Breast epithelium (tissue), 4 donors: ENCODE measurements around the gene CCDC57. TPM values are rescaled to one million over a fixed set of nuclear protein-coding genes. Genes with fewer than 3 reads are reported as not detected.

ENCODE experiments used
- DNase-seq, 2 donors: peaks; one replicate each; pipeline ENCODE4 v3.0.0-alpha.2; 2019; ENCODE audit warnings: low spot score in 2 of 2
- H3K27ac ChIP-seq, 2 donors: fragments of 200-600 bp; sonication (generic) in 1 of 2; one replicate each; pipeline ENCODE4 v1.5.1; 2016 to 2019; ENCODE audit warnings: mild to moderate bottlenecking in 1 of 2
- H3K27me3 ChIP-seq, 2 donors: fragments of 200-600 bp; sonication (generic) in 1 of 2; one replicate each; pipeline versions ENCODE4 v1.5.1 to v1.6.0; 2017 to 2019; ENCODE audit warnings: control low read depth in 1 of 2, mild to moderate bottlenecking in 1 of 2
- H3K36me3 ChIP-seq: fragments of 200-600 bp; one replicate; pipeline ENCODE4 v1.5.1; 2019
- H3K4me1 ChIP-seq, 2 donors: fragments of 200-600 bp; sonication (generic); one replicate each; pipeline ENCODE4 v1.5.1; 2016 to 2019; ENCODE audit warnings: control low read depth in 1 of 2
- H3K4me3 ChIP-seq, 3 donors: fragments of 200-600 bp; sonication (generic); 1 replicate in 2 of 3; 2 replicates in 1 of 3; pipeline ENCODE4 v1.5.1; 2016 to 2019; ENCODE audit warnings: mild to moderate bottlenecking in 3 of 3, moderate library complexity in 2 of 3
- H3K9me3 ChIP-seq, 2 donors: fragments of 200-600 bp; sonication (generic) in 1 of 2; one replicate each; pipeline ENCODE4 v1.5.1; 2016 to 2019; ENCODE audit warnings: control low read depth in 1 of 2
- POLR2A ChIP-seq: fragments of 450-650 bp; IDR thresholded peaks from one replicate; pipeline ENCODE4 v1.6.1; 2016; ENCODE audit warnings: antibody characterized with exemption, mild to moderate bottlenecking, moderate library complexity
- POLR2AphosphoS5 ChIP-seq, 3 donors: sonication (generic); formaldehyde crosslinking; IDR thresholded peaks; one replicate each; pipeline ENCODE4 v1.6.1; 2017; ENCODE audit warnings: antibody characterized with exemption in 3 of 3
- intact Hi-C: fragments of 100-400 bp; cut with DNase I; formaldehyde crosslinking; loops from one replicate; pipeline ENCODE4 v1.15.1; 2023; ENCODE audit warnings: low total_unique reads
- total RNA-seq, 3 donors: library from RNA; depleted of rRNA; stranded (reverse); fragments of >200 nt; gene quantifications; one replicate each; pipeline ENCODE4 v1.1.0, GENCODE V29; 2016
- TF ChIP-seq, protein P1 (sequence below), 3 donors: fragments of 450-650 bp; IDR thresholded peaks; one replicate each; pipeline ENCODE4 v1.5.1; 2016 to 2017; ENCODE audit warnings: antibody characterized with exemption in 3 of 3, mild to moderate bottlenecking in 3 of 3, moderate library complexity in 3 of 3

The CCDC57 gene
- total RNA-seq, 3 donors from 2014 or later: 13.4 to 56.9 (median 52.8) TPM

DNA sequence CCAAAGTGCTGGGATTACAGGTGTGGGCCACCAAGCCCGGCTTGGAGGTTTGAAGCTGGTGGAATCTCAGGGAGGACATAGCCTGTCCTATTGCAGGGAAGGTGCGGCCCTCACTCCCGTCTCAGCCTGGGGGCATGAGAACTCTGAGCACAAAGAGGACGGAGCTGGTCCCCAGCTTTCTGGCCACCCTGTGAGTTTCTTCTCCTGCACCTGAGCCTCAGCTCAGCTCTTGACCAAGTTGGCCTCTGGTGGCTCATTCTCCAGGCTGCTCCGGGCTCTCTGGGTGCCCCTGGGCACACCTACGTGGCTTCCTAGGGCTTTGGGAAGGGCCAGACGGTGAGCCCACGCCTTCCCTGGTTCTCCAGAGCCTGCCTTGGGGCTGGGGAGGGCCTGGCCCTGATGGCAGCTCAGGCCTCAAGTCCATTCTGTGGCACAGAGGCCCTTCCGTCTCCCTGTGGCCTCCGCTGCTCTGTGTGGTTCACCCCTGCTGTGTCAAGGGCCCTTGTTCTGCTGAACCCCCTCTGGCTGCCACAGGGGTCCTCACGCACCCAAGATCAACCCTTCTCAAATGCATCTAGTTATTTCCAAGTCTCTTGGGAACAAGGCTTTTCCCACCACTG is 107.7 kb downstream of the CCDC57 start:
- intact Hi-C loops: no loop called here
- no peaks in the 10 kb centered on the region for H3K9me3 ChIP-seq
- H3K36me3 ChIP-seq: no peaks in the 10 kb centered on the region
- TF ChIP-seq, protein P1, sequence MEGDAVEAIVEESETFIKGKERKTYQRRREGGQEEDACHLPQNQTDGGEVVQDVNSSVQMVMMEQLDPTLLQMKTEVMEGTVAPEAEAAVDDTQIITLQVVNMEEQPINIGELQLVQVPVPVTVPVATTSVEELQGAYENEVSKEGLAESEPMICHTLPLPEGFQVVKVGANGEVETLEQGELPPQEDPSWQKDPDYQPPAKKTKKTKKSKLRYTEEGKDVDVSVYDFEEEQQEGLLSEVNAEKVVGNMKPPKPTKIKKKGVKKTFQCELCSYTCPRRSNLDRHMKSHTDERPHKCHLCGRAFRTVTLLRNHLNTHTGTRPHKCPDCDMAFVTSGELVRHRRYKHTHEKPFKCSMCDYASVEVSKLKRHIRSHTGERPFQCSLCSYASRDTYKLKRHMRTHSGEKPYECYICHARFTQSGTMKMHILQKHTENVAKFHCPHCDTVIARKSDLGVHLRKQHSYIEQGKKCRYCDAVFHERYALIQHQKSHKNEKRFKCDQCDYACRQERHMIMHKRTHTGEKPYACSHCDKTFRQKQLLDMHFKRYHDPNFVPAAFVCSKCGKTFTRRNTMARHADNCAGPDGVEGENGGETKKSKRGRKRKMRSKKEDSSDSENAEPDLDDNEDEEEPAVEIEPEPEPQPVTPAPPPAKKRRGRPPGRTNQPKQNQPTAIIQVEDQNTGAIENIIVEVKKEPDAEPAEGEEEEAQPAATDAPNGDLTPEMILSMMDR (IDR thresholded peaks at IDR 0.05): no peak
- TF ChIP-seq POLR2AphosphoS5 (IDR thresholded peaks at IDR 0.05): no peak
- TF ChIP-seq POLR2A: no peak
- peaks cover 35 to 55% of the 10 kb centered on the region in 2 donors for H3K4me1 ChIP-seq
- H3K4me3 ChIP-seq: peak overlapping the region in 1 of 3 donors; percentile 57
- DNase-seq: no peak
- no peaks in the 10 kb centered on the region for H3K27me3 ChIP-seq
- H3K27ac ChIP-seq: peak overlapping the region; percentile 95 to 97

DNA sequence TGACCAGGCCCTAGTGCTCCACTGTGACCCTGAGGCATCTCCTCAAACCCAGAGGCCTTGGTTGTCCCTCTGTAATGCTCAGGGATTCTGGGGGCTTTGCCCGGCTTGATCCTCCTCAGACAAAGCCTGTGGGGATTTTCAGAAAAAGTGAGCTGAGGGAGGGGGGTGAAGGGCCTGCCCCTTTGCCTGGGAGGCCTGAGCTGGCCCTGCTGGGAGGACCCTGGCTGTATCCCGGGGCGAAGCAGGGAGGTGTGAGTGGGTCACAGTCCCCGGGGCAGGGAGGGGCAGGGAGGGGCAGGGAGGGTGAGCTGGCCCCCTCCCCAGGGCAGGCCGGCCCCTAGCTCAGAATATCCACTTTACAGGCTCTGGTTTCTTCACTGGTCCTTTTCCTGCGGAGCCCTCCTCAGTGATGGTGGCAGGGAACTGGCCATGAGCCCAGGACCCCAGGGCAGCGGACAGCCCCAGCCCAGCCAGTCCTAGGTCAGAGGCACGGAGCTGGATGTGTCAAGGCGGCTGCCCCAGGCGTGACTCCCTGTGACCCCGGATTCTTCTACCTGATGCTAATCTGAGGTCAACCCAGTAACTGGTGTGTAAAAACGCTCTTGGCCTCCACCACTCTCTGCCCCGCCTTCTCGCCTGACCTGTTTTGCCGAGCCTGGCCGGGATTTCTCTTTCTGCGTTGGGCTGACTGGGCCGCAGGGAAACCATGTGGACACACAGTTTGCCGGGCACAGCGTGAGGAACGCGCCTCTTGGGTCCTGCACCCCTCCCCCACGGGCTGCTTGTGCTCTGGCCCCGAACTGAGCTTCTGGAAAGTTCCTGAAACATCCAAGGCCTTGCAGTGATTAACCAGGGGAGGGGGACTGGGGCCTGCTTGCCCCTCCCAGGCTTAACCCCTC is 108.8 kb downstream of the CCDC57 start:
- Histone ChIP-seq H3K27me3 (no peaks in the 10 kb centered on the region), H3K9me3 (no peaks in the 10 kb centered on the region), H3K4me3 (peak overlapping the region in 1 of 3 donors; percentile 23), H3K27ac (peak overlapping the region; percentile 95 to 97), H3K4me1 (peaks cover 43 to 64% of the 10 kb centered on the region in 2 donors), H3K36me3 (no peaks in the 10 kb centered on the region)
- TF ChIP-seq POLR2A: no peak
- TF ChIP-seq, protein P1 (IDR thresholded peaks at IDR 0.05): no peak
- peak; percentile 30 to 75 (median 57) for TF ChIP-seq POLR2AphosphoS5 (IDR thresholded peaks at IDR 0.05)
- peak; percentile 84 to 94 for DNase-seq
- intact Hi-C loops: loop anchor here (1.0 kb wide), 1 partner anchor 30 kb away; no protein-coding TSS in a partner anchor

GRCh38 chr17:82101767-82102679 is 110.6 kb downstream of the CCDC57 start:
- Histone ChIP-seq H3K4me1 (peaks cover 41 to 60% of the 10 kb centered on the region in 2 donors), H3K9me3 (no peaks in the 10 kb centered on the region), H3K4me3 (no peak overlapping the region), H3K27ac (peak overlapping the region; percentile 95 to 96), H3K27me3 (no peaks in the 10 kb centered on the region), H3K36me3 (no peaks in the 10 kb centered on the region)
- DNase-seq: no peak
- intact Hi-C loops: no loop called here
- TF ChIP-seq POLR2A: no peak
- TF ChIP-seq POLR2AphosphoS5 (IDR thresholded peaks at IDR 0.05): no peak
- TF ChIP-seq, protein P1 (IDR thresholded peaks at IDR 0.05): no peak

- intact Hi-C loops: no loop called here
- Histone ChIP-seq H3K27me3 (no peaks in the 10 kb centered on the region), H3K36me3 (no peaks in the 10 kb centered on the region), H3K9me3 (no peaks in the 10 kb centered on the region), H3K27ac (peak overlapping the region; percentile 95 to 96), H3K4me1 (peaks cover 42 to 60% of the 10 kb centered on the region in 2 donors), H3K4me3 (no peak overlapping the region)
- DNase-seq: no peak
- TF ChIP-seq POLR2AphosphoS5 (IDR thresholded peaks at IDR 0.05) (no peak), POLR2A (no peak)
- TF ChIP-seq, protein P1 (IDR thresholded peaks at IDR 0.05): no peak
These were observed 111.3 kb downstream of the CCDC57 start for GRCh38 chr17:82101301-82101715.
